GM21515 (cell line): ENCODE results near the gene NELFCD.

ENCODE experiments used
- ATAC-seq: cut with Tn5 transposase; IDR thresholded peaks from one replicate; pipeline ENCODE4 v1.9.1; 2021; ENCODE audit not compliant: unreplicated experiment

Gene NELFCD

GRCh38 chr20:58993332-58994248 is 12.5 kb downstream of the NELFCD start:
- ATAC-seq: no peak

- no peak for ATAC-seq
Measured at GRCh38 chr20:58994390-58995159, 13.5 kb downstream of the NELFCD start.

DNA sequence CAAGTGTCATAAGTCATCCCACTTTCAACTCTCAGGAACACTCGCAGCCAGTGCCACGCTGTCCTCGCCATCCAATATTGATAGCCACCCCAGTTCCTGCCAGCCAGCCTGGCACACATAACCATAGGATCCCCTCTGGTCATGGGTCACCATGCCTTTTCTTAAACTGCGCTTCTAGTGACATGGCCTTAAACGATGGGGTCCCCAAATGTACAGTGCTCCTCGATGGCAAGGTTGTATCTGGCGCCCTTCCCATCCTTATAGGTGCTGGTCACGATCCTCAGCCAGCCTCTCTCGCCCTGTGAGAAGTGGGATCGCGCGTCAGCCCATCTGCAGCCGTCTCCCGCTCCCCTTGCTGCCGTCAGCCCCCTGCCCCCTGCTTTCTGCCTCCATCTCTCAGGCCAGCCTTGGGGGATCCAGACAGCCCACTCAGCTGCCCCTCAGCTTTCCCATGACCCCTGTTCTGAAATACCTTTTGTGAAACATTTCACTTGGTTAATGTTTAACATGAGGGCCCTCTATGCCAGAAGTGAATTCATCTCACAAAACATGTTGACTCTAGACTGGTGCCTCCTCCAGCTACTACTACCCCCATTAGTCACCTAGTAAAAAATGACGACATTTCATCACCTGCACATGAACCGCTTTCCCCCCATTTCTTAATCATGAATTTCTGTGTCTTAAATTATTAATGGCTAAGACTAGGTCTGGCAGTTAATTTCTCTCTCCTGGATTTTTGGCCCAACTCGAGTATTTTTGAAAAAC is 14.6 kb downstream of the NELFCD start:
- ATAC-seq: no peak

GRCh38 chr20:58996226-58996611 is 15.2 kb downstream of the NELFCD start:
- ATAC-seq: no peak

- ATAC-seq: no peak
Measured at GRCh38 chr20:58997141-58997770, 16.2 kb downstream of the NELFCD start.

- ATAC-seq: no peak
Measured at GRCh38 chr20:58998656-58999055, 17.6 kb downstream of the NELFCD start.

GRCh38 chr20:59000326-59000725 is 19.3 kb downstream of the NELFCD start:
- ATAC-seq: no peak

DNA sequence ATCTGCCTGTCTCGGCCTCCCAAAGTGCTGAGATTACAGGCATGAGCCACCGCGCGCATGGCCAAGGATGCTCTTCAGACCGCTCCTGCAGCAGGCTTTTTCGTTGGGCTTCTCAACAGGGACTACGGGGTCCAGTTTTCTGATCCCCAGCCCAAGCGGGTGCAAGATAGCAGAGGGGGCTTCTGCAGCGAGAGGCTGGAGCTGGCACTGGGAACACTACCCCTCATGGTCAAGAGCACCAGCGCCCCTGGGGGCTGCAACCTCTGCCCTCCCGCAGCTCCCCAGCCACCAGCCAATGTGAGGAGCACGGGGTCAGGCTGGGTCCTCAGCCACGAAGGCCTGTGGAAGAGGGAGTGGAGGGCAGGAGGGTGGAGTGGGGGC is 20.0 kb downstream of the NELFCD start:
- ATAC-seq: no peak

DNA sequence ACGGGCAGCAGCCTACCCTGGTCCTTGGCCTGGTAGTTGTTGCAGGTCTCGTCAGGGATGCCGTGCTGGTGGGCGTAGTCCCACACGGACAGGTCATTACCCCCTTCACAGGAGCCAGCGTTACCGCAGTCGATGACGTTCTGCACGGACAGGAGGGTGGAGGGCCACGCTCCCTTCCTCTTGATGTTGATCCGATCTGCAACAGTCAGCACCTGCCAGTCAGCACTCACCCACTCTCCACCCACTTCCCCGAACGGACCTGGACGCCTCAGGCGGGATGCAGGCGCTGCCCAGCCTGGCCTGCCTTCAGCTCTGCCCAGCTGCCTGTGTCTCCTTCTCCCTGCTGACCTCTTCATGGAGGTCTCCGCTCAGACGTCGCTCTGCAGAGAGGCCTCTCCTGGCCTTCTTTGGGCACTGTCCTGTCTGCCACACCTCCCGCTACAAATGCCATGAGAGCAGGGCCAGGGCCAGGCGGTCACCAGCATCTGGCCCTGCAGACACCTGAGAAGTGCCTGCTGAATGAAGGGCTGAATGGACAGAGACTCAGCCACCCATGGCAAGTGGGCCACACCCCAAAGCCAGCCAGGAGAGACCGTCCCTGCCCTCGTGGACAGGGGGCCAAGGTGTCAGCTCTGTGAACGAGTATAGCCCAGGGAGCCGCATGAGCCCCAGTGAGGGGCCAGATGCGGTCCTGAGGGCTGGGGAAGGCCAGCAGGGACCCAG is 20.6 kb downstream of the NELFCD start:
- ATAC-seq: no peak

- no peak for ATAC-seq
Measured at GRCh38 chr20:59002388-59002787, 21.3 kb downstream of the NELFCD start.

DNA sequence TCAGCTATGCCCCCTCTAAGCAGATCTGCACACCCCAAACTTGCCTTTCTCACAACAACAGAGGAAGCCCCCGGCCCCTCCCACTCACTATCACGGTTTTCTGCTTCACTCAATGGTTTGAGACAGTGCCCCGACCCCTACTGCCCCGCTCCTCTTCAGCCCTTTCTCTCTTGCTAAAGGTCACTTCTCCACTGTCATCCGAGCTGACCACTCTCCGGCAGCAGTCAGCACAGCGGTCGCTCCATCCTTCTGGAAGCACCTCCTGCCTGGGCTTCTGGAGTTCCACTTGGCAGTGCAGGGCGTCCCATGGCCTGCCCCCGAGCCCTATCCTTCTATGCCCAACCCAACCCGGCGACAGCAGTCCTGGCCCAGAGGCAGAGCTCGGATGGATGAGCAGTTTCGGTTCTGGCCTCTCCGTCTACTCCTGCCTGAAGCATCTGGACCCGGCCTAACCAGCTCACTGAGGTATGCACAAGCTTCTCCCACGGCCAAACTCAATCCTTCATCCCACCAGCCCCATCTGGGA is 21.9 kb downstream of the NELFCD start:
- ATAC-seq: no peak

GRCh38 chr20:59003836-59004492 is 22.9 kb downstream of the NELFCD start:
- no peak for ATAC-seq

- no peak for ATAC-seq
Measured at GRCh38 chr20:59004493-59004762, 23.4 kb downstream of the NELFCD start.

GRCh38 chr20:59004763-59005522 is 23.9 kb downstream of the NELFCD start:
- ATAC-seq: peak; percentile 50

- no peak for ATAC-seq
Measured at GRCh38 chr20:59005523-59006166, 24.6 kb downstream of the NELFCD start.

DNA sequence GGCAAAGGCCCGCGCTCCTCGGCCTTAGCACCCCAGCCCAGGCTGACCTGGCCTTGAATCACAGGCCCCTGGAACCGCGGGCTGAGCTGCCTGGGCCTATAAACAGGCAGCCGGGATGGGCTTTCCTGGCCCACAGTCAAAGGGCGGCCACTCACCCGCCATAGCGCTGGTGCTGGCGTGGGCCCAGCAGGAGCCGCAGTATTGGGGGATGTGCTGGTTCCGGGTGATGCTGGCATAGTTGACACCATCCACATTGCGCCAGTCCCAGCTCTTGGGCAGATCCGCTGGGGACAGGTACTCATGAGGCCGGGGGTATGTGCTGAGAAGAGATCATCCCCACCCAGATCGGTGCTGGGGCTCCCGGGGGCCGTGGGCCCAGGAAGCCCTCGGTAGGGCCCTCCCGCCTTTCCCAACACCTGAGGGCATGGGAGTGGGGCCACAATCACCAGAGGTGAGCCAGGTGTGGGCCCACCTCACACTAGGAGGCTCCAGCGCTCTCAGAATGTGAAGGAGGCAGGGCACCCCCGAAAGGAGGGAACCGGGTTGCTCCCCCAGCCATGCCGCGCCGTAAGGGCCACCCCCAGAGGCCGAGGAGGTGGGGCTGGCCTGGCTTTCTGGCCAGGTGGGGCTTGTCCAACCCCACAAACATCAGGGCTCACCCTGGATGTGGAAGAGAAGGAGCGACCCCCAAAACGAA is 25.3 kb downstream of the NELFCD start:
- no peak for ATAC-seq

- peak; percentile 26 for ATAC-seq
Measured at GRCh38 chr20:59006864-59007664, 26.0 kb downstream of the NELFCD start, which contains the start of gene CTSZ. TSS of gene CTSZ (minus strand) at chr20:59007254. CDS start at chr20:59007128, 126 bp downstream.
